22Rv1 (cell line): Measurements from ENCODE around the gene CCND3.
A peak's percentile ranks its signal among the peaks of the same experiment; 100 is the strongest.

Experiments used
- H3K27ac ChIP-seq: fragments of 450-650 bp; 2 replicates; pipeline ENCODE4 v1.5.1; 2017
- CTCF ChIP-seq: fragments of 450-650 bp; IDR thresholded peaks from 2 replicates; pipeline ENCODE4 v1.5.1; 2017; ENCODE audit warnings: mild to moderate bottlenecking
- ZFX ChIP-seq: fragments of 450-650 bp; IDR thresholded peaks from 2 replicates; pipeline ENCODE4 v1.6.1; 2017; ENCODE audit warnings: antibody characterized with exemption, borderline replicate concordance

CCND3 gene

GRCh38 chr6:41943456-41943855 is 1.8 kb upstream of the CCND3 start:
- H3K27ac ChIP-seq, result no peak overlapping the region
- no peak for TF ChIP-seq ZFX
- no peak for TF ChIP-seq CTCF

- H3K27ac ChIP-seq, result 0 out of 2 replicates have a peak overlapping the region, but pooled peaks have one; percentile 70
These were observed 1.3 kb upstream of the CCND3 start for GRCh38 chr6:41942882-41943281.

GRCh38 chr6:41942067-41942851 is 651 bp upstream of the CCND3 start:
- no peak for TF ChIP-seq ZFX
- TF ChIP-seq CTCF, result no peak
- peak overlapping the region; percentile 70 for H3K27ac ChIP-seq

GRCh38 chr6:41940759-41941279 is 789 bp downstream of the CCND3 start:
- peak overlapping the region; percentile 70 for H3K27ac ChIP-seq
- TF ChIP-seq ZFX (no peak), CTCF (no peak)

- TF ChIP-seq ZFX (no peak), CTCF (no peak)
- H3K27ac ChIP-seq, result peak overlapping the region; percentile 70; the same call in 1 of the 2 replicates
These were observed 1.5 kb downstream of the CCND3 start for GRCh38 chr6:41939848-41940758.

GRCh38 chr6:41939176-41939847 is 2.3 kb downstream of the CCND3 start:
- H3K27ac ChIP-seq, result no peak overlapping the region
- no peak for TF ChIP-seq ZFX
- no peak for TF ChIP-seq CTCF

- H3K27ac ChIP-seq, result no peak overlapping the region
- TF ChIP-seq CTCF (no peak), ZFX (no peak)
These were observed 2.9 kb downstream of the CCND3 start for GRCh38 chr6:41938590-41939175.
